ENCODE data around the gene PICALM.

The PICALM gene

DNA sequence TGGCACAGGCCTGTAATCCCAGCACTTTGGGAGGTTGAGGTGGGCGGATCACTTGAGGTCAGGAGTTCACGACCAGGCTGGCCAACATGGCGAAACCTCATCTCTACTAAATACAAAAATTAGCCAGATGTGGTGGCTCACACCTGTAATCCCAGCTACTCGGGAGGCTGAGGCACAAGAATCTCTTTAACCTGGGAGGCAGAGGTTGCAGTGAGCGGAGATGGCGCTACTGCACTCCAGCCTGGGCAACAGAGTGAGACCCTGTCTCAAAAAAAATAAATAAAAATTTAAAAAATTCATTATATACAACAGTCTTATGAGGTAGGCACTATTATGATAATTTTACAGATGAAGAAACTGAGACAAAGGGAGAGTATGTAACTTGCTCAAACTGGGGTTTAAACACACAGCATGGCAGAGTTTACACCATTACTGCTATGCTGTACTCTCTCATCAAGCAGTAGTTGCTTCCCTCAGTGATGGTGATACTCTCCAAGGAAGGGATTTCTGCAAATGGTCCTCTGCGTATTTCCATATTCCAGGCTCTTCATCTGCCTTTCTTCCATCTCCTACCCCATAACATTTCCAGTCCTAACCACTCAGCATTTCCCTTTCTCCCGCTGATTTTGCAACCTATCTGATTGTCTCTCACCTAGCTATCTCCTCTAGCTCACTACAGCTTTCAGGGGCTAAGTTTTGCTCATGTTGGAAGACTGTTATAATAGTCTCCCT is 118.4 kb downstream of the PICALM start:
- H3K4me2 ChIP-seq (ENCODE audit: low read length), result no peak overlapping the region
- H3K36me3 ChIP-seq (ENCODE audit: insufficient read depth, low read length), result peaks cover 13% of the 10 kb centered on the region
- H3K4me3 ChIP-seq (ENCODE audit: low read length), result no peak overlapping the region
- peaks cover 24% of the 10 kb centered on the region for H3K4me1 ChIP-seq (ENCODE audit: control insufficient read depth, insufficient read depth, low read length)
- H3K9ac ChIP-seq (ENCODE audit: low read depth, low read length), result no peak overlapping the region
- H3K27me3 ChIP-seq (ENCODE audit: control insufficient read depth, insufficient read depth, low read length), result no peaks in the 10 kb centered on the region
- no peaks in the 10 kb centered on the region for H3K9me3 ChIP-seq (replicated peaks; ENCODE audit: low read length)

DNA sequence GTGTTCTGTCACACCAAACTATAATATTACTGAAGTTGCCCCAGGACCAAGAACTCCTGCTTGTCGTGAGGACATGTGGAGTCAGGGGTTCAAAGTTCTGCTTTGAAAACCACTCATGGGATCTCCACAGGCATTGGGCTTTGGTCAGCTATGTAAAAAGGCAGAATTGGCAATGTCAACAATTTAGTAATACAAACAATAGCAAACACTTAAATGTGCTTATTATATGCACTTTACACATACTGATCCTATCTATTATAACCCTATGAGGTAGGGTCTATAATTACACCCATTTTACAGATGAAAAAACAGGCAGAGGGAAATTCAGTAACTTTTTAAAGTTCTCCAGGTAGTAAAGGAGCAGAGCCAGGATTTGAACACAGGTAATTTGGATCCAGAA is 119.1 kb downstream of the PICALM start:
- no peaks in the 10 kb centered on the region for H3K27me3 ChIP-seq (ENCODE audit: control insufficient read depth, insufficient read depth, low read length)
- H3K4me1 ChIP-seq (ENCODE audit: control insufficient read depth, insufficient read depth, low read length), result peaks cover 20% of the 10 kb centered on the region
- H3K9ac ChIP-seq (ENCODE audit: low read depth, low read length), result no peak overlapping the region
- H3K36me3 ChIP-seq (ENCODE audit: insufficient read depth, low read length), result peaks cover 8% of the 10 kb centered on the region
- H3K4me2 ChIP-seq (ENCODE audit: low read length), result no peak overlapping the region
- H3K4me3 ChIP-seq (ENCODE audit: low read length), result no peak overlapping the region
- no peaks in the 10 kb centered on the region for H3K9me3 ChIP-seq (replicated peaks; ENCODE audit: low read length)

DNA sequence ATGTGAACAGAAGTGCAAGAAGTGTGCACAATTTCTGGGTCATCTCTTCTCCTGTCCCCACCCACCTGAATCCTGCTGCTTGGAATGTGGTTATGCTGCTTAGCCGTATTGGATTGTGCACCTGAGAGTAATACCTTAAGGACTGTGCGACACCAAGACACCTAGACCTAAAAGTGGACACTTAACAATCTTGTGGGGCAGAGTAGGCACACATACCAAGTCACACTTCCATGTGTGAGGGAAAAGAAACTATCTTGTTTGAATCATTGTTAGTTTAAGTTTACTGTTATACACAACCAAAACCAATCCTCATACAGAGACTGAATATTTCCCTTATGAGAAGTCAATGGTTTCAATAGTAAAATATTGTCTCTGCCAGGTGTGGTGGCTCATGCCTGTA is 120.0 kb downstream of the PICALM start:
- H3K9ac ChIP-seq (ENCODE audit: low read depth, low read length), result no peak overlapping the region
- no peaks in the 10 kb centered on the region for H3K9me3 ChIP-seq (replicated peaks; ENCODE audit: low read length)
- peaks cover 20% of the 10 kb centered on the region for H3K4me1 ChIP-seq (ENCODE audit: control insufficient read depth, insufficient read depth, low read length)
- no peaks in the 10 kb centered on the region for H3K27me3 ChIP-seq (ENCODE audit: control insufficient read depth, insufficient read depth, low read length)
- no peak overlapping the region for H3K4me3 ChIP-seq (ENCODE audit: low read length)
- peaks cover 4% of the 10 kb centered on the region for H3K36me3 ChIP-seq (ENCODE audit: insufficient read depth, low read length)
- no peak overlapping the region for H3K4me2 ChIP-seq (ENCODE audit: low read length)

DNA sequence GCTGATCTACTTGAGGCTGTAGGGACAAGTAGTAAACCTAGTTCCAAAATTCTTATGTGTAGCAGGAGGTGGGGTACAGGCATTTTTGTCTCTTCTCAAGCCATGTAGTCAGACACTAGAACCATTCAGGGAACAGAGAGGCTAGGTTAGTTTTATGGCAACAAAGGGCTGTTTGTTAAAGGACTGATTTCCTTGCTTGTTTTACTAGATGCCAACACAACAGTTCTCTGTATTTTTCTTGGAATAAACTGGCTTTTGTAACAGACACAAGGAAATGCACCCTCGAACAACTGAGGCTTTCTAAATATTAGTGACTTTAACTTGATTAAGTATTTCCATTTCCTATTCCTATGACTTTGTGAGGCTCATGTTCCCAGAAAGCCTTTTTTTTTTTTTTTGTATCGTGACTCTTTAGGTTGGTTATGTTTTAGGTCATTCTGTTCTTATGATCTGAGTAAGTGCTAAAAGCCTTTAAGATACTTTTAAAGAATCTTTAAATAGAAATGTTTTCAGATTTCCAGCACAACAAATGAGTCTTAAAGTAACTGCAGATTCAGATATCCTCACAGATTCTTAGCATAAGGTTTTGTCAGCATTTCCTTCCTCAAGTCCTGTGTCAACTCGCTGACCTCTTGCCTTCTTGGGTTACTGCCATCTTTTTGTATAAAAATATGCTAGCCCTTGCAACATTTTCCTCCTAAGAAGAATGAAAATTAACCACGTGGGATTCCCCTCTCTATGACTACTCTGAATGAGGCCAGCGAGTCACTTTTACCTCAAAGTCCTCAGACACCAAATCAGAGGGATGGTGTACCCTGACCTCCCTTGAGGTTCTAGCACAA is 121.2 kb downstream of the PICALM start:
- Histone ChIP-seq H3K4me1 (ENCODE audit: control insufficient read depth, insufficient read depth, low read length) (peaks cover 20% of the 10 kb centered on the region), H3K9me3 (replicated peaks; ENCODE audit: low read length) (no peaks in the 10 kb centered on the region), H3K36me3 (ENCODE audit: insufficient read depth, low read length) (no peaks in the 10 kb centered on the region), H3K9ac (ENCODE audit: low read depth, low read length) (peak overlapping the region; percentile 4), H3K4me3 (ENCODE audit: low read length) (no peak overlapping the region), H3K27me3 (ENCODE audit: control insufficient read depth, insufficient read depth, low read length) (no peaks in the 10 kb centered on the region), H3K4me2 (ENCODE audit: low read length) (peak overlapping the region; percentile 15)

DNA sequence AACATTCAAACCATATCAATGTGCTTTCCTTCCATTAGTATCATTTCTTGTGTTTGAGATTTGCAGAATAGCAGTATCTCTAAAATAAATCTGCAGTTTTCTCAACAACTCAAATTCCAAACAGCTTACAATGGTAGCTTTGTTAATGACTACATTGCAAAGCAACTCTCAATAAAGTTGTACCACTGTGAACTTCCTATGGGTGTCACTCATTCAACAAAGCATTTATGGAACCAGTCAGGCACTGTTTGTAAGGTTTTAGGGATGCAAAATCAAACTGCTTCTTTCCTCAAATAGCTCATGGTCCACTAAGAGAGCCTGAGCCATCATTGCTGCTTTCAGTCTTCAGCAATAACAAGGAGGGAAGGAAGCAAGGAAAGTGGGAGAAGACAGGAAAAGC is 122.7 kb downstream of the PICALM start:
- no peak overlapping the region for H3K9ac ChIP-seq (ENCODE audit: low read depth, low read length)
- H3K4me1 ChIP-seq (ENCODE audit: control insufficient read depth, insufficient read depth, low read length), result peaks cover 20% of the 10 kb centered on the region
- no peak overlapping the region for H3K4me2 ChIP-seq (ENCODE audit: low read length)
- H3K36me3 ChIP-seq (ENCODE audit: insufficient read depth, low read length), result no peaks in the 10 kb centered on the region
- no peaks in the 10 kb centered on the region for H3K9me3 ChIP-seq (replicated peaks; ENCODE audit: low read length)
- H3K27me3 ChIP-seq (ENCODE audit: control insufficient read depth, insufficient read depth, low read length), result no peaks in the 10 kb centered on the region
- H3K4me3 ChIP-seq (ENCODE audit: low read length), result no peak overlapping the region

DNA sequence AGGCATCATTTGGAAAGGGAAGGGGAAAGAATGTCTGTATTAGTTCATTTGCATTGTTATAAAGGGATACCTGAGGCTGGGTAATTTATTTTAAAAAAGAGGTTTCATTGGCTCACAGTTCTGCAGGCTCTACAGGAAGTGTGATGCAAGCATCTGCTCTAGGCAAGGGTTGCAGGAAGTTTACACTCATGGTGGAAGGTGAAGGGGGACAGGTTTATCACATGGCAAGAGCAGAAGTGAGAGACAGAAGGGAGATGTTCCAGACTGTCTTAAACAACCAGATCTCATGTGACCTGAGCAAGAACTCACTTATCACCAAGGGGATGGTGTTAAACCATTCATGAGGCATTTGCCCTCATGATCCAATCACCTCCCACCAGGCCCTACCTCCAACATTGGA is 123.1 kb downstream of the PICALM start:
- Histone ChIP-seq H3K4me2 (ENCODE audit: low read length) (no peak overlapping the region), H3K9ac (ENCODE audit: low read depth, low read length) (no peak overlapping the region), H3K27me3 (ENCODE audit: control insufficient read depth, insufficient read depth, low read length) (no peaks in the 10 kb centered on the region), H3K4me3 (ENCODE audit: low read length) (no peak overlapping the region), H3K9me3 (replicated peaks; ENCODE audit: low read length) (no peaks in the 10 kb centered on the region), H3K36me3 (ENCODE audit: insufficient read depth, low read length) (no peaks in the 10 kb centered on the region), H3K4me1 (ENCODE audit: control insufficient read depth, insufficient read depth, low read length) (peaks cover 20% of the 10 kb centered on the region)

DNA sequence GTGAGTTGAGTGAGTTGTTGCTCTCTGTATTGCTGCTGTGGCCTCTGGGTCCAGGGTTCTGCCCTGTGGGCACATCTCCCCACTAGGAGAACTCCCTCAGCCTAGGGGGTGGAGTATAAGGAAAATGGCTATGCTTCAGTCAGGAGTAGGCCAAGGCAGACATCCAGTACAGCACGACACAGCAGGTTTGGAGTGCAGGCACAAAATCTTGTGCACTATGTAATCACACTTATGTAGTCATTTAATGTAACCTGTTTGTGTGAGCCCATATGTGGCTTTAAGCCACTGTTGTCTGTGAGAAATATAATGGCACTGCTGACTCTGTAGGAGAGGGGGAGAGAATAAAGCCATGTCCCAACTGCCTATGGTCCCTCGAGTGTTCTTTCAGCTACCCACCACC is 123.6 kb downstream of the PICALM start:
- Histone ChIP-seq H3K27me3 (ENCODE audit: control insufficient read depth, insufficient read depth, low read length) (no peaks in the 10 kb centered on the region), H3K4me3 (ENCODE audit: low read length) (no peak overlapping the region), H3K36me3 (ENCODE audit: insufficient read depth, low read length) (no peaks in the 10 kb centered on the region), H3K9me3 (replicated peaks; ENCODE audit: low read length) (no peaks in the 10 kb centered on the region), H3K4me1 (ENCODE audit: control insufficient read depth, insufficient read depth, low read length) (peaks cover 20% of the 10 kb centered on the region), H3K9ac (ENCODE audit: low read depth, low read length) (no peak overlapping the region), H3K4me2 (ENCODE audit: low read length) (no peak overlapping the region)

DNA sequence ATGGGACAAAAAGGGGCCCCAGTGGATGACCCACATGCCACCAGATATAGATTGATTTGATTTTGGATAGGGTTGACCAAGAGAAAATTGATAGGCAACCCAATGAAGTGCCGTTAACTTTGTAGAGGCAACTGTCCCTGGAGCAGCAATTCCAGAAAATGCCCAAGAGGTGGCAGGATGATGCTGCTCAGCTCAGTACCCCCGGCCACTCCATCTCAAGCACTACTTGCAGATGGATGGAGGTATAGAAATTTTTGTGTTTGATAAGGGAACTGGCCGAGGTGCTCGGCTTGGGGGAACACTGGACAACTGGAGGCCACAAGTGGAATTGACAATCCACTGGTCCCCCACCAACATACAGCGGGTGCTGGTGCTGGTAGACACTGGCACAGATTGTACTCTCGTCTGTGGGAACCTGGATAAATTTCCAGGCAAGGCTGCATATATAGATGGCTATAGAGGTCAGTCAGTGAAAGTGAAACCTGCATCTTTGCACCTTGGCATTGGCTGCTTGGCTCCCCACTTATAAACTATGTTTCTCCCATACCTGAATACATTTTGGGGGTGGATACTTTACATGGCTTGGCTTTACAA is 127.4 kb downstream of the PICALM start:
- Histone ChIP-seq H3K36me3 (ENCODE audit: insufficient read depth, low read length) (no peaks in the 10 kb centered on the region), H3K27me3 (ENCODE audit: control insufficient read depth, insufficient read depth, low read length) (no peaks in the 10 kb centered on the region), H3K4me1 (ENCODE audit: control insufficient read depth, insufficient read depth, low read length) (no peaks in the 10 kb centered on the region), H3K9ac (ENCODE audit: low read depth, low read length) (no peak overlapping the region), H3K9me3 (replicated peaks; ENCODE audit: low read length) (no peaks in the 10 kb centered on the region), H3K4me2 (ENCODE audit: low read length) (no peak overlapping the region), H3K4me3 (ENCODE audit: low read length) (no peak overlapping the region)

DNA sequence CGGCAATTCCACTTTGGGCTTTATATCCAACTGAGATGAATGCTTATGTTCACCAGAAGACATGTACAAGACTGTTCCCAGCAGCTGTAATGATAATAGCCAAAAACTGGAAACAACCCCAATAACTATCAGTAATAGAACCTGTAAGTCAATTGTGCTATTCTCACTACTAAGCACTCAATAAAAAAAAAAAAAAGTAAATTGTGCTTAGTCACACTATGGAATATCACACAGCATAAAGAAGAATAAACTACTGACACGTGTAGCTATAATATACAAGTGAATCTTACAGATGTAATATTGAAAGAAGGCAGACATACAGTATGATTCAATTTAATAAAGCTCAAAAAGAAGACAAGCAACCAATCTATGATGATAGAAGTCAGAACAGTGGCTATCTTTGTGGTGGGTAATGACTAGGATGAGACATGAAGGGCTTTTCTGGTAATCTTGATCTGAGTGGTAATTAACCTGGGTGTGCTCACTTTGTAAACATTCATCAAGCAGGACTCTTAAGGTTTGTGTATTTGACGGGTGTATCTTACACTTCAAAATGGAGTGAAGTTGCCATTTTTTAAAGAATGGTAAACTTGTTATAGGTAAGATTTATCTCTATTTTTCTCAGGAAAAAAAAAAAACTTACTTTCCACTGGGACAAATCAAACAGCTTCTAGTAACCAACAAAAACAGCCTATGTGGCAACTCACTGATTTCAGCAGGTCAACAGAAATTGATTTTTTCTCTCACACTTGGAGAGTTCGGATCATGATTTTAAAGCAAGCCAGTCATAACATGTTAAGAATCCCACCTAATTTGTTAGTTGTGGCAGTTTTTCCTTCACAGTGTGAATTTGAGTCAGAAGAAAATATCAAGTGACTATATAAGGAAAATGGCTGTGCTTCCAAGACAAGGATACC is 129.5 kb downstream of the PICALM start:
- no peaks in the 10 kb centered on the region for H3K9me3 ChIP-seq (replicated peaks; ENCODE audit: low read length)
- H3K27me3 ChIP-seq (ENCODE audit: control insufficient read depth, insufficient read depth, low read length), result no peaks in the 10 kb centered on the region
- no peaks in the 10 kb centered on the region for H3K4me1 ChIP-seq (ENCODE audit: control insufficient read depth, insufficient read depth, low read length)
- no peak overlapping the region for H3K4me3 ChIP-seq (ENCODE audit: low read length)
- H3K36me3 ChIP-seq (ENCODE audit: insufficient read depth, low read length), result no peaks in the 10 kb centered on the region
- no peak overlapping the region for H3K4me2 ChIP-seq (ENCODE audit: low read length)
- H3K9ac ChIP-seq (ENCODE audit: low read depth, low read length), result no peak overlapping the region

DNA sequence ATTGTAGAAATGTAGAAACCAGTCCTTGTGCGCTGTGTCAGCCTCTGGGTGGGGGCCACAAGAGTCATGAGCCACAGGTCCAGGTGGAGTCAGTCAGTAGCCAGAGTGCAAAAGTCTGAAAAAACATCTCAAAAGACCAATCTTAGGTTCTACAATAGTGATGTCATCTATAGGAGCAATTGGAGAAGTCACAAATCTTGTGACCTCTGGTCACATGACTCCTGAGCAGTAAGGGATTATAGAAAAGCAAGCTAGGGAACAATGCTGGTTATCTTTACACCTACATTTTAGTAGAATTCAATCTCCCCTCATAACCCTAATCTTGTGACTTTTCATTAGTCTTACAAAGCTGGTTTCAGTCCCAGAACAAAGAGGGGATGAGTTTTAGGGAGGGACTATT is 131.0 kb downstream of the PICALM start:
- Histone ChIP-seq H3K9ac (ENCODE audit: low read depth, low read length) (no peak overlapping the region), H3K4me2 (ENCODE audit: low read length) (no peak overlapping the region), H3K36me3 (ENCODE audit: insufficient read depth, low read length) (no peaks in the 10 kb centered on the region), H3K4me1 (ENCODE audit: control insufficient read depth, insufficient read depth, low read length) (no peaks in the 10 kb centered on the region), H3K9me3 (replicated peaks; ENCODE audit: low read length) (no peaks in the 10 kb centered on the region), H3K4me3 (ENCODE audit: low read length) (no peak overlapping the region), H3K27me3 (ENCODE audit: control insufficient read depth, insufficient read depth, low read length) (no peaks in the 10 kb centered on the region)

DNA sequence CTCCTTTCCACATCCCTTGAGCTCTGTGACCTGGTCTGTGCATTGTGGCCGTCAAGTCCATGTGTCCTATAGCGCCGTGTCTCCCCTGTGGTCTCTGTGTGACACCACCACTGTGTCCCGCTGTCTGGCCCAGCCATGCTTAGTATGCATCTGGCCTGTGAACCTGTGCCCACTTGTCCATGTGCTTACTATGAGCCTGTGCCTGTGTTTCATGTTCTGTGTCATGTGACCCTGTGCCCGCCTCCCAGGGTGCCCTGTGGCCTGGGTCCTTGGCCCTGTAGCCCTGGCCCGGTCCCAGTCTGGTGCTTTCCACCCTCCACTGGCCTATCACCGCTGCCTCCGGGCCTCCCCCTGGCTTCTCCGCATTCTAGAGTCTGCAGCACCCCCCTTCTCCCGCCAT is 133.1 kb downstream of the PICALM start:
- no peaks in the 10 kb centered on the region for H3K27me3 ChIP-seq (ENCODE audit: control insufficient read depth, insufficient read depth, low read length)
- no peaks in the 10 kb centered on the region for H3K9me3 ChIP-seq (replicated peaks; ENCODE audit: low read length)
- no peaks in the 10 kb centered on the region for H3K4me1 ChIP-seq (ENCODE audit: control insufficient read depth, insufficient read depth, low read length)
- no peak overlapping the region for H3K9ac ChIP-seq (ENCODE audit: low read depth, low read length)
- H3K4me3 ChIP-seq (ENCODE audit: low read length), result no peak overlapping the region
- no peaks in the 10 kb centered on the region for H3K36me3 ChIP-seq (ENCODE audit: insufficient read depth, low read length)
- H3K4me2 ChIP-seq (ENCODE audit: low read length), result no peak overlapping the region
